Stimulated activated effector memory CD8-positive, alpha-beta T cell treated with anti-CD3 and anti-CD28 coated beads, Interleukin-12 subunit alpha, Interleukin-12 subunit beta, amount 100 ng/mL, for 72 hours (primary cell): ENCODE data around the gene SLC5A3.

ENCODE experiments used
- ATAC-seq: fragments of 150-1000 bp; cut with Tn5 transposase; 2 replicates; pipeline ENCODE4 v1.10.0; 2021
- DNase-seq, 2 donors: peaks; one replicate each; pipeline ENCODE4 v3.0.0; 2021 to 2022; ENCODE audit warnings: low spot score in 2 of 2
- H3K27ac Mint-ChIP-seq: one replicate; pipeline ENCODE4 v1.8.0; 2022; ENCODE audit warnings: mild to moderate bottlenecking, mixed read lengths
- H3K36me3 Mint-ChIP-seq: one replicate; pipeline ENCODE4 v1.8.0; 2022; ENCODE audit warnings: mild to moderate bottlenecking, mixed read lengths
- H3K4me1 Mint-ChIP-seq: one replicate; pipeline ENCODE4 v1.8.0; 2022; ENCODE audit warnings: mixed read lengths
- H3K4me3 Mint-ChIP-seq: one replicate; pipeline ENCODE4 v1.8.0; 2022; ENCODE audit warnings: mild to moderate bottlenecking, mixed read lengths
- H3K9me3 Mint-ChIP-seq: one replicate; pipeline ENCODE4 v1.8.0; 2022; ENCODE audit warnings: mixed read lengths

SLC5A3 gene

DNA sequence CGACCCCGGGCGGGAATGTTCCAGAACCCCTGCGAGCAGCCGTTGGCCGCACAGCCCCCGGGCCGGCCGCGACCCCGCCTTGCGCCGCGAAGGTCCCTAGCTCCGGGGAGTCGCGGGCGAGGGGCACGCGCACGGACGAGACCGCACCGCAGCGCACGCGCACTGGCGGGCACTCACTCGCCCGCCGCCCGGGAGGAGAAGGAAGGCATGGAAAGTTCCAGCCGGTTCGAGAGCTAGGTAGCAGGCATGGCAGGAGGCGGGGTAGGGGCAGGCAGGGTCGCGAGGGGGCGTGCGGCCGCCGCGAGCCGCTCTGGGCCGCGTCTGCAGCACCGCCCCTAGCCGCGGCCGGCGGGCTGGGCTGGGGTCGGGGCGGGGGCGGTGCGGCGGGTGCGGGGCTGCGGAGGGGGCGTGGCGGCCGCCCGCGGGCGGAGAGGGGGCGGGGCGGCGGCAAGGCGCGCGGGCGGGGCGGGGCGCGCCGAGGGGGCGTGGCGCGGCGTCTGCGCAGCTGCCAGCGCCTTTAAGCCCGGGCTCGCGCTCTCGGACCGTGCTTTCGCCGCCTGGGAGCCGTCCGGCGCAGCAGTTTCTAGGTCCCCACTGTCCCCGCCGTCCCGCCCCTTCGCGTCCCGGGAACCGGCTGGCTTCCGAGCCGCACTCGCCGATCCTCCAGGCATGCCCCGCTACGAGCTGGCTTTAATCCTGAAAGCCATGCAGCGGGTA, at the start of gene SLC5A3, which contains the start of gene MRPS6:
TSS of gene SLC5A3 (plus strand) at position 547 of the 717 bp plus-strand sequence. CDS start 21,621 bp downstream, outside the sequence.
TSS of gene MRPS6 (plus strand) at position 547 of the 717 bp plus-strand sequence. CDS start at position 670, 123 bp downstream.
- H3K9me3 Mint-ChIP-seq: no peaks in the 10 kb centered on the region
- H3K36me3 Mint-ChIP-seq: peaks cover 46% of the 10 kb centered on the region
- H3K4me3 Mint-ChIP-seq: peak within 1 kb of the TSS; percentile 91
- peak; percentile 84 for ATAC-seq
- peaks cover 44% of the 10 kb centered on the region for H3K4me1 Mint-ChIP-seq
- H3K27ac Mint-ChIP-seq: peak within 1 kb of the TSS; percentile 89
- DNase-seq: peak; percentile 65 to 90

- Mint-ChIP-seq H3K4me1 (peaks cover 4% of the 10 kb centered on the region), H3K27ac (no peak overlapping the region), H3K9me3 (no peaks in the 10 kb centered on the region), H3K4me3 (no peak overlapping the region), H3K36me3 (no peaks in the 10 kb centered on the region)
- peak; percentile 70 for ATAC-seq
- DNase-seq: no peak
These were observed 49.5 kb upstream of the SLC5A3 start for GRCh38 chr21:34023691-34024373.

- H3K4me1 Mint-ChIP-seq: peaks cover 5% of the 10 kb centered on the region
- no peak overlapping the region for H3K4me3 Mint-ChIP-seq
These were observed 49.0 kb upstream of the SLC5A3 start for GRCh38 chr21:34024374-34024693.

GRCh38 chr21:34027721-34028461, 45.5 kb upstream of the SLC5A3 start:
- DNase-seq: no peak
- Mint-ChIP-seq H3K4me1 (peaks cover 35% of the 10 kb centered on the region), H3K36me3 (peaks cover 6% of the 10 kb centered on the region), H3K9me3 (peaks cover 2% of the 10 kb centered on the region), H3K4me3 (no peak overlapping the region), H3K27ac (no peak overlapping the region)
- no peak for ATAC-seq

More at GRCh38 chr21:34024374-34024693, 49.0 kb upstream of the SLC5A3 start:
- DNase-seq (no peak), ATAC-seq (no peak)
- no peaks in the 10 kb centered on the region for H3K9me3 Mint-ChIP-seq
- no peaks in the 10 kb centered on the region for H3K36me3 Mint-ChIP-seq
- no peak overlapping the region for H3K27ac Mint-ChIP-seq

GRCh38 chr21:34029743-34030528, 43.4 kb upstream of the SLC5A3 start:
- Mint-ChIP-seq H3K4me1 (peaks cover 41% of the 10 kb centered on the region), H3K9me3 (peaks cover 2% of the 10 kb centered on the region), H3K27ac (peak overlapping the region; percentile 57), H3K4me3 (peak overlapping the region; percentile 34), H3K36me3 (peaks cover 6% of the 10 kb centered on the region)
- DNase-seq (peak; percentile 45 to 73), ATAC-seq (peak; percentile 99)

DNA sequence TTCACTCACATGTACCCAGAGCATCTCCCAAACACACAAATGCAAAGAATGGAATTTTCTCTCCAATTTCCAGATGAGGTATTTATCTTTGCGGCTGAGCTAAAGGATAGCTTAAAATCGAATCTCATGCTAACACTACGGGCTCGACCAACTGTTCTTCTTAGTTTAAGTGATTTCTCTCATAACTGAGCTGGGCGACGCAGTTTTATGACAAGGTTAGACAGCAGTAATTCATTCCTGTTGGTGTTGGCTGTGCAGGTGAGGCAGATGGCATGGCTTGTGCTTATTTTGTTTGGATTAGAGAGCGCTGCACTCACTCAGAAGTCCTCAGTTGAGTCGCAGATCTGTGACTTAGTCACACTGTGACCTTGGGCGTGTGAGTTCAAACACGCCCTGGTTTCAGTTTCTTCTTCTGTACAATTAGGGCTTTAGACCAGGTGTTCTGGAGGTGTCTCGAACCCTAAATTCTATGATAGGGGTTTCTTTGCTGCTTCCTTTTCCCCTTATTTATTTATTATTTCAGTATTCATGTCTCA, 41.5 kb upstream of the SLC5A3 start:
- H3K9me3 Mint-ChIP-seq: peaks cover 2% of the 10 kb centered on the region
- H3K4me1 Mint-ChIP-seq: peaks cover 41% of the 10 kb centered on the region
- H3K4me3 Mint-ChIP-seq: peak overlapping the region; percentile 8
- ATAC-seq: peak; percentile 48
- DNase-seq: no peak
- no peak overlapping the region for H3K27ac Mint-ChIP-seq
- H3K36me3 Mint-ChIP-seq: peaks cover 6% of the 10 kb centered on the region

- no peak overlapping the region for H3K4me3 Mint-ChIP-seq
- H3K4me1 Mint-ChIP-seq: peaks cover 36% of the 10 kb centered on the region
- DNase-seq (no peak), ATAC-seq (no peak)
- peaks cover 6% of the 10 kb centered on the region for H3K36me3 Mint-ChIP-seq
- H3K9me3 Mint-ChIP-seq: peaks cover 2% of the 10 kb centered on the region
- H3K27ac Mint-ChIP-seq: no peak overlapping the region
These were observed 38.9 kb upstream of the SLC5A3 start for GRCh38 chr21:34034369-34035014.

DNA sequence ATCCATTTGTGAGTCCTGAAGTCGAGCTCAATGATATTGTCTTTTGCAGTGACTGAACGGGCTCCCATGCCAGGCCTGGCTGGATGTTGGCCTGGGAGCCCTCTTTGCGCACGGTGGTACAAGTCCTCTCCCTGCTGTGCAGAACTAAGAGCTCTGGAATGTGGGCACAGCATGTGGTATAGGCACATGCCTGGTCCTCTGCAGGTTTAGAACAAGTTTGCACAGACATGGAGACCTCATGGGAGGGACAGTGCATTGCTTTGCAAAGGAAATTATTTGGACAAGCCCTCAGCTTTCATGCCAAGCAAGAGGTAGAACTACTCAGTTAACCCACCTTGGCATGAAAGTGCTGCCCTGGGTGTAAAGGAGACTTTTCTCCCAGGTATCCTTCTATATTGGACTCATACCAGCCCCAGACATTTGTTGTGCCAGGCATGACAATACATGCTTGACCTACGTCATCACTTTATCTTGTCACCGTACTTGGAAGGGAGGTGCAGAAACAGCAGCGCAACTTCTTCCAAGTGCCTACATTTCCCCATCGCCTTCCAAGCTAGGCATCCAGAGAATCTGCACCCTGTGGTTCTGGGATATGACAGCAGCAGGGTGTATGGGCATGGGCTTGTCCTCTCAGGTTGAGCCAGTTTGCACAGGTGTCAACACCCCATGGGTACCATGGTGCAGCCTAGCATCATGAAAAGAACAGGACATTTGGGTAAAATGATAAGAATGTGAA, 37.6 kb upstream of the SLC5A3 start:
- peaks cover 27% of the 10 kb centered on the region for H3K4me1 Mint-ChIP-seq
- no peak overlapping the region for H3K27ac Mint-ChIP-seq
- DNase-seq: no peak
- peaks cover 2% of the 10 kb centered on the region for H3K9me3 Mint-ChIP-seq
- no peak overlapping the region for H3K4me3 Mint-ChIP-seq
- no peak for ATAC-seq
- H3K36me3 Mint-ChIP-seq: no peaks in the 10 kb centered on the region

DNA sequence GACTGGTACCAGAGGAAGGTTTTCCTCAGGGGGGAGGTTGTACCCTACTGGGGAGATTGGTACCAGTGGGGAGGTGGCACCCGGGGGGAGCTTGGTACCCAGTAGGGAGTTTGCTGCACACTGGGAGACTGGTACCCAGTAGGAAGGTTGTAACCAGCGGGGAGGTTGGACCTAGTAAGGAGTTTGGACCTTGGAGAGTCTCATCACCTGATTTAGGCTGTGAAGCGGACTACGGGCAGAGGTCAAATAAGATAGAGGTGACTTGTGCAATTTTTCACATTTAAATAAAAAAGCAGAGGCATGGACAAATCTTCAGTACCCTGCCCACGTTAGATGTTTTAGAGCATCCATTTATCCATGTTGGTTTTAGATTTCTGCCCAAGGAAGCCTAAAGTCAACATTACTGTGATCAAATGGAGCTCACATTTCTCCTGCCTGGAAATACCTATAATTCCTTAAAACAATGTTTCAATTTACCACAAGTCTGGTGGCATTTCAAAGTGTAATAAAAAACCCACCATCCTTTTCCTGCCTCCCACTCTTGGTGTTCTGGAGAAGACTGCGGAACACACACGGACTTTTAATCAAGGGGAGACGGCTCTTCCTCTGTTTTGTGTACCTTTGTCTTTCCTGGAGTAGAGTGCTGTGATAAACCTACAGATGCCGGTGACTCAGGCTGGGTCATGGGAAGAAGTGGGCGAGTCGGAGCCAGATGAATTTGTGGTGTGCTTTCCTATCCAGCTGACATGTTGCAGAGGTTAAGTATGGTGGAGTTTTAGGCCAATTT, 36.2 kb upstream of the SLC5A3 start:
- Mint-ChIP-seq H3K36me3 (no peaks in the 10 kb centered on the region), H3K9me3 (no peaks in the 10 kb centered on the region), H3K27ac (no peak overlapping the region), H3K4me1 (peaks cover 13% of the 10 kb centered on the region), H3K4me3 (no peak overlapping the region)
- ATAC-seq (no peak), DNase-seq (peak in 1 of 2 donors; percentile 35)

- Mint-ChIP-seq H3K4me3 (no peak overlapping the region), H3K27ac (no peak overlapping the region), H3K9me3 (no peaks in the 10 kb centered on the region), H3K36me3 (no peaks in the 10 kb centered on the region), H3K4me1 (peaks cover 4% of the 10 kb centered on the region)
- ATAC-seq: no peak
- DNase-seq: no peak
These were observed 33.5 kb upstream of the SLC5A3 start for GRCh38 chr21:34039678-34040382.

DNA sequence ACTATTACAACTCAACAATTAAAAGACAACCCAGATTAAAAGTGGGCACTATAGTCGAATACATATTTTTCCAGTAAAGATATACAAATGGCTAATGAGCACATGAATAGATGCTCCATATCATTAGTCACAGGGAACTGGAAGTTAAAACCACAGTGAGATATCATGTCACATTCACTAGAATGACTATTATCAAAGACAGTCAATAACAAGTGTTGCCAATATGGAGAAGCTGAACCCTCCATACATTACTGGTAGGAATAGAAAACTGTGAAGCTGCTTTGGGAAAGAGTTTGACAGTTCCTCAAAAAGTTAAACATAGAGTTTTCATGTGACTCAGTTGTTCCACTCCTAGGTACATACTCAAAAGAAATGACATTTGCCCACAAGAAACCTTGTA, 30.6 kb upstream of the SLC5A3 start:
- DNase-seq (no peak), ATAC-seq (peak; percentile 54)
- Mint-ChIP-seq H3K4me3 (no peak overlapping the region), H3K27ac (no peak overlapping the region), H3K9me3 (no peaks in the 10 kb centered on the region), H3K4me1 (peaks cover 18% of the 10 kb centered on the region), H3K36me3 (no peaks in the 10 kb centered on the region)

DNA sequence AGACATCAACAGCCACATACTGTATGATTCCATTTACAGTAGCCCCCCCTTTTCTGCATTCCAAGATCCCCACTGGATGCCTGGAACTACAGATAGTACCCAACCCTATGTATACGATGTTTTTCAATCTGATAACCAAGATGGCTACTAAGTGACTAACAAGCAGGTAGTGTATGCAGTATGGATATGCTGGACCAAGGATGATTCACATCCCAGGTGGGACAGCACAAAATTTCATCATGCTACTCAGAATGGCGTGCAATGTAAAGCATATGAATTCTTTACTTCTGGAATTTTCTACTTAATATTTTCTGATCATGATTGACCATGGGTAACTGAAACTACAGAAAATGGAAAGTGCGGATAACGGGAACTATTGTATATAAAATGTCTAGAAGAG, 30.0 kb upstream of the SLC5A3 start:
- no peak for ATAC-seq
- no peak for DNase-seq
- no peaks in the 10 kb centered on the region for H3K9me3 Mint-ChIP-seq
- H3K4me1 Mint-ChIP-seq: peaks cover 18% of the 10 kb centered on the region
- H3K4me3 Mint-ChIP-seq: no peak overlapping the region
- no peaks in the 10 kb centered on the region for H3K36me3 Mint-ChIP-seq
- no peak overlapping the region for H3K27ac Mint-ChIP-seq

DNA sequence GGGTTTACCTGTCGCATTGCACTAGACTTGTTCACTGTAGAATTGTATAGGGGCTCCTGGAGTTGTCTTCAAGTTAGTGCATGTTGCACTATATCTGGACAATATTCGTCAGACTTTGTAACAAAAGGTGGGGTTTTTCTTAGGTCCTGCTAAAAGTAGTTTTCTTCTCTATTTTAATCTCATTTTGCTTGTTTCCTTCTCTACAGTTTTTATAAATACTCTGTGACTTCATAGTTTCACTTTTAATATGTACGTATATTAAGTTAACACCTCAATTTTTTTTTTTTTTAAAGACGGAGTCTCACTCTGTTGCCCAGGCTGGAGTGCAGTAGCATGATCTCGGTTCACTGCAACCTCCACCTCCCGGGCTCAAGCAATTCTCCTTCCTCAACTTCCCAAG, 26.5 kb upstream of the SLC5A3 start:
- peak; percentile 63 for ATAC-seq
- peak overlapping the region; percentile 30 for H3K27ac Mint-ChIP-seq
- no peaks in the 10 kb centered on the region for H3K9me3 Mint-ChIP-seq
- peak overlapping the region; percentile 41 for H3K4me3 Mint-ChIP-seq
- no peak for DNase-seq
- H3K4me1 Mint-ChIP-seq: peaks cover 18% of the 10 kb centered on the region
- H3K36me3 Mint-ChIP-seq: no peaks in the 10 kb centered on the region
